SK-N-SH treated with all-trans-retinoic acid at 6 μM for 48 hours (cell line): Measurements from ENCODE around the gene SYT7.

Source experiments
- ATAC-seq: fragments of 200-7000 bp; cut with Tn5 transposase; 3 replicates; pipeline ENCODE4 v1.9.1; 2020; ENCODE audit warnings: mild to moderate bottlenecking, moderate library complexity
- CSDC2 ChIP-seq: fragments of 250-450 bp; sonication (Bioruptor Pico); IDR thresholded peaks from 2 replicates; pipeline ENCODE4 v1.5.0; 2020; ENCODE audit warnings: mild to moderate bottlenecking, moderate library complexity
- ESRRG ChIP-seq: fragments of 250-450 bp; sonication (Bioruptor Pico); IDR thresholded peaks from 2 replicates; pipeline ENCODE4 v1.6.1; 2021; ENCODE audit warnings: mild to moderate bottlenecking
- GLIS3 ChIP-seq: fragments of 250-450 bp; sonication (Bioruptor Pico); IDR thresholded peaks from 2 replicates; pipeline ENCODE4 v1.5.0; 2020; ENCODE audit warnings: mild to moderate bottlenecking, moderate library complexity
- ISL1 ChIP-seq: fragments of 250-450 bp; sonication (Bioruptor Pico); IDR thresholded peaks from 2 replicates; pipeline ENCODE4 v2.1.2; 2022; ENCODE audit warnings: mild to moderate bottlenecking, moderate library complexity
- PPARA ChIP-seq: fragments of 250-450 bp; sonication (Bioruptor Pico); IDR thresholded peaks from 2 replicates; pipeline ENCODE4 v1.5.0; 2020; ENCODE audit warnings: mild to moderate bottlenecking, borderline replicate concordance
- RARB ChIP-seq: fragments of 250-450 bp; sonication (Bioruptor Pico); IDR thresholded peaks from 2 replicates; pipeline ENCODE4 v1.8.0; 2021; ENCODE audit warnings: mild to moderate bottlenecking, moderate library complexity
- SNAI2 ChIP-seq: fragments of 250-450 bp; sonication (Bioruptor Pico); IDR thresholded peaks from 2 replicates; pipeline ENCODE4 v1.5.0; 2020; ENCODE audit warnings: mild to moderate bottlenecking, moderate library complexity
- TCF4 ChIP-seq: fragments of 250-450 bp; sonication (Bioruptor Pico); IDR thresholded peaks from 2 replicates; pipeline ENCODE4 v1.8.0; 2021; ENCODE audit warnings: mild to moderate bottlenecking, moderate library complexity, borderline replicate concordance
- ZC3H10 ChIP-seq: fragments of 250-450 bp; sonication (Bioruptor Pico); IDR thresholded peaks from 2 replicates; pipeline ENCODE4 v1.5.1; 2021; ENCODE audit warnings: mild to moderate bottlenecking, moderate library complexity
- ZFP30 ChIP-seq: fragments of 450-650 bp; formaldehyde crosslinking; IDR thresholded peaks from 2 replicates; pipeline ENCODE4 v1.5.0; 2022; ENCODE audit warnings: mild to moderate bottlenecking, moderate library complexity
- ZNF565 ChIP-seq: fragments of 450-650 bp; formaldehyde crosslinking; conservative IDR thresholded peaks from 2 replicates; pipeline ENCODE4 v1.5.0; 2020; ENCODE audit warnings: low read depth, mild to moderate bottlenecking, moderate library complexity
- ZNF70 ChIP-seq: fragments of 450-650 bp; formaldehyde crosslinking; IDR thresholded peaks from 2 replicates; pipeline ENCODE4 v1.5.0; 2020; ENCODE audit warnings: mild to moderate bottlenecking, moderate library complexity
- TF ChIP-seq, protein P1 (sequence below): fragments of 250-450 bp; sonication (Bioruptor Pico); IDR thresholded peaks from 2 replicates; pipeline ENCODE4 v1.5.1; 2020; ENCODE audit warnings: low read depth, mild to moderate bottlenecking, moderate library complexity
- TF ChIP-seq, protein P2 (sequence below): fragments of 250-450 bp; sonication (Bioruptor Pico); IDR thresholded peaks from 2 replicates; pipeline ENCODE4 v1.8.0; 2020; ENCODE audit warnings: mild to moderate bottlenecking, moderate library complexity, borderline replicate concordance
- TF ChIP-seq, protein P3 (sequence below): fragments of 250-450 bp; sonication (Bioruptor Pico); IDR thresholded peaks from 2 replicates; pipeline ENCODE4 v1.5.0; 2020; ENCODE audit warnings: mild to moderate bottlenecking, moderate library complexity
- TF ChIP-seq, protein P4 (sequence below): fragments of 250-450 bp; sonication (Bioruptor Pico); IDR thresholded peaks from 2 replicates; pipeline ENCODE4 v1.8.0; 2021; ENCODE audit warnings: low read depth, mild to moderate bottlenecking, moderate library complexity, borderline replicate concordance
- TF ChIP-seq, protein P5 (sequence below): fragments of 250-450 bp; sonication (Bioruptor Pico); IDR thresholded peaks from 2 replicates; pipeline ENCODE4 v1.5.1; 2021; ENCODE audit warnings: mild to moderate bottlenecking, moderate library complexity

SYT7 gene

DNA sequence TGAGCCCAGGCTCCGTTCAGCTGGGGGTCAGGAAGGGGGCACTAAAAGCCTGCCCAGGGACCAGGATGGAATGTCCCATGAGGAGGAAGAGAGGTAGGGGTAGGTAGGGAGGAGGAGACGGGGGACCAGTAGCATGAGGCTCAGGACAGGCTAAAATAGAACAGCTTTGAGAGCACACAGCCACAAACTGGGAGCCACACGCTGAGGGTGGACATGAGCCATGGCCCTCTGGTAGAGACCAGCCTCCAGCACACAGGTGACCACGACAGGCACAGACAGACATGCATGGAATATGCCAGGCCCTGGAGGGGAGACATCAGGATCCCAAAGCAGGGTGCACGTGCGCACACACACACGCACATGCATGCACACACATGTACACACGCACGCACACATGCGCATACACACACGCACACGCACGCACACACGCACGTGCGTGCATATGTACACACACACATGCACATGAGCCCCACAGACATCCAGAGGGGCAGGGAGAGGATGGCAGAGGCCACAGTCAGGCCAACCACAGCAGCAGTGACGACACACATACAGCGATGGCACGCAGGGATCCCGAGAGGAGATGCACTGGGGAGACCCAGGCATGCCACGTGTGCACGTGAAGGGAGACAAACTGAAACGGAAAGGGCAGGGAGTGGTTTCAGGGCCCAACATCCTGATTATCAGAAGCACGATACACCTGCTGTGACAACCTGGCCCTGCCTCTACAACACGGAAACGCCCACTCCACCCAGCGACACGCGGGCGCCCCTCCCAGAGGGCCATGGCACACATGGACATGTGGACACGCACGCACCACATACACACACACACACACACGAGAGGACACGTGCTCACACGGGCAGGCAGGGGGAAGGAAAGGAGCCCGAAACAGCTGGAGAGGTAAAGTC is 46.6 kb downstream of the SYT7 start:
- TF ChIP-seq CSDC2 (CRISPR knock-in tag) (no peak), ZNF565 (no peak), GLIS3 (no peak), RARB (CRISPR knock-in tag) (no peak), PPARA (CRISPR knock-in tag) (no peak), TCF4 (CRISPR knock-in tag) (no peak), ISL1 (CRISPR knock-in tag) (no peak)
- TF ChIP-seq, protein P1, sequence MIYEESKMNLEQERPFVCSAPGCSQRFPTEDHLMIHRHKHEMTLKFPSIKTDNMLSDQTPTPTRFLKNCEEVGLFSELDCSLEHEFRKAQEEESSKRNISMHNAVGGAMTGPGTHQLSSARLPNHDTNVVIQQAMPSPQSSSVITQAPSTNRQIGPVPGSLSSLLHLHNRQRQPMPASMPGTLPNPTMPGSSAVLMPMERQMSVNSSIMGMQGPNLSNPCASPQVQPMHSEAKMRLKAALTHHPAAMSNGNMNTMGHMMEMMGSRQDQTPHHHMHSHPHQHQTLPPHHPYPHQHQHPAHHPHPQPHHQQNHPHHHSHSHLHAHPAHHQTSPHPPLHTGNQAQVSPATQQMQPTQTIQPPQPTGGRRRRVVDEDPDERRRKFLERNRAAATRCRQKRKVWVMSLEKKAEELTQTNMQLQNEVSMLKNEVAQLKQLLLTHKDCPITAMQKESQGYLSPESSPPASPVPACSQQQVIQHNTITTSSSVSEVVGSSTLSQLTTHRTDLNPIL, result no peak
- TF ChIP-seq, protein P2, sequence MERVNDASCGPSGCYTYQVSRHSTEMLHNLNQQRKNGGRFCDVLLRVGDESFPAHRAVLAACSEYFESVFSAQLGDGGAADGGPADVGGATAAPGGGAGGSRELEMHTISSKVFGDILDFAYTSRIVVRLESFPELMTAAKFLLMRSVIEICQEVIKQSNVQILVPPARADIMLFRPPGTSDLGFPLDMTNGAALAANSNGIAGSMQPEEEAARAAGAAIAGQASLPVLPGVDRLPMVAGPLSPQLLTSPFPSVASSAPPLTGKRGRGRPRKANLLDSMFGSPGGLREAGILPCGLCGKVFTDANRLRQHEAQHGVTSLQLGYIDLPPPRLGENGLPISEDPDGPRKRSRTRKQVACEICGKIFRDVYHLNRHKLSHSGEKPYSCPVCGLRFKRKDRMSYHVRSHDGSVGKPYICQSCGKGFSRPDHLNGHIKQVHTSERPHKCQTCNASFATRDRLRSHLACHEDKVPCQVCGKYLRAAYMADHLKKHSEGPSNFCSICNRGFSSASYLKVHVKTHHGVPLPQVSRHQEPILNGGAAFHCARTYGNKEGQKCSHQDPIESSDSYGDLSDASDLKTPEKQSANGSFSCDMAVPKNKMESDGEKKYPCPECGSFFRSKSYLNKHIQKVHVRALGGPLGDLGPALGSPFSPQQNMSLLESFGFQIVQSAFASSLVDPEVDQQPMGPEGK, result no peak
- TF ChIP-seq, all 23 proteins: peak for 0
- no peak for ATAC-seq

DNA sequence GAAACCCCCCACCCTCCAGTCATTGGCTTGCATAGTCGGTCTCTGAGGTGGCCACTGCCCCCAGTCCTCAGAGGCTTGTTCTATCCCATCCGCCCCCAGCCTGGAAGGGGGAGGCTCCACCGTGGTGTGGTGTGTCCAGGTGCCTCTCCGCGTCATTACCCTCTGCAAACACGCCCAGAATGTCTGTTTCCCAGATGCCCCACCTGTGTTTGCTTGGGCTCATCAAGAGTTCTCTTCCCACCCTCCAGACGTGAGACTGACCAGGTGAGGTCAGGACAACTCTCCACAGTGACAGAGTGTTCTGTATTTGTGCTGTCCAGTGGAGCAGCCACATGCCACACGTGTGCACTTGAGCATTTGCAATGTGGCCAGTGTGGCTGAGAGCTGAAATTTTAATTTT is 47.5 kb downstream of the SYT7 start:
- no peak for ATAC-seq
- TF ChIP-seq ESRRG (no peak), ZFP30 (CRISPR knock-in tag) (no peak), CSDC2 (CRISPR knock-in tag) (no peak), ZNF70 (CRISPR knock-in tag) (no peak), ZNF565 (no peak), RARB (CRISPR knock-in tag) (no peak), ZC3H10 (CRISPR knock-in tag) (no peak), SNAI2 (CRISPR knock-in tag) (no peak)
- TF ChIP-seq, protein P1, result no peak
- TF ChIP-seq, protein P3, sequence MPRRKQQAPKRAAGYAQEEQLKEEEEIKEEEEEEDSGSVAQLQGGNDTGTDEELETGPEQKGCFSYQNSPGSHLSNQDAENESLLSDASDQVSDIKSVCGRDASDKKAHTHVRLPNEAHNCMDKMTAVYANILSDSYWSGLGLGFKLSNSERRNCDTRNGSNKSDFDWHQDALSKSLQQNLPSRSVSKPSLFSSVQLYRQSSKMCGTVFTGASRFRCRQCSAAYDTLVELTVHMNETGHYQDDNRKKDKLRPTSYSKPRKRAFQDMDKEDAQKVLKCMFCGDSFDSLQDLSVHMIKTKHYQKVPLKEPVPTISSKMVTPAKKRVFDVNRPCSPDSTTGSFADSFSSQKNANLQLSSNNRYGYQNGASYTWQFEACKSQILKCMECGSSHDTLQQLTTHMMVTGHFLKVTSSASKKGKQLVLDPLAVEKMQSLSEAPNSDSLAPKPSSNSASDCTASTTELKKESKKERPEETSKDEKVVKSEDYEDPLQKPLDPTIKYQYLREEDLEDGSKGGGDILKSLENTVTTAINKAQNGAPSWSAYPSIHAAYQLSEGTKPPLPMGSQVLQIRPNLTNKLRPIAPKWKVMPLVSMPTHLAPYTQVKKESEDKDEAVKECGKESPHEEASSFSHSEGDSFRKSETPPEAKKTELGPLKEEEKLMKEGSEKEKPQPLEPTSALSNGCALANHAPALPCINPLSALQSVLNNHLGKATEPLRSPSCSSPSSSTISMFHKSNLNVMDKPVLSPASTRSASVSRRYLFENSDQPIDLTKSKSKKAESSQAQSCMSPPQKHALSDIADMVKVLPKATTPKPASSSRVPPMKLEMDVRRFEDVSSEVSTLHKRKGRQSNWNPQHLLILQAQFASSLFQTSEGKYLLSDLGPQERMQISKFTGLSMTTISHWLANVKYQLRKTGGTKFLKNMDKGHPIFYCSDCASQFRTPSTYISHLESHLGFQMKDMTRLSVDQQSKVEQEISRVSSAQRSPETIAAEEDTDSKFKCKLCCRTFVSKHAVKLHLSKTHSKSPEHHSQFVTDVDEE (CRISPR knock-in tag), result no peak
- TF ChIP-seq, protein P4, sequence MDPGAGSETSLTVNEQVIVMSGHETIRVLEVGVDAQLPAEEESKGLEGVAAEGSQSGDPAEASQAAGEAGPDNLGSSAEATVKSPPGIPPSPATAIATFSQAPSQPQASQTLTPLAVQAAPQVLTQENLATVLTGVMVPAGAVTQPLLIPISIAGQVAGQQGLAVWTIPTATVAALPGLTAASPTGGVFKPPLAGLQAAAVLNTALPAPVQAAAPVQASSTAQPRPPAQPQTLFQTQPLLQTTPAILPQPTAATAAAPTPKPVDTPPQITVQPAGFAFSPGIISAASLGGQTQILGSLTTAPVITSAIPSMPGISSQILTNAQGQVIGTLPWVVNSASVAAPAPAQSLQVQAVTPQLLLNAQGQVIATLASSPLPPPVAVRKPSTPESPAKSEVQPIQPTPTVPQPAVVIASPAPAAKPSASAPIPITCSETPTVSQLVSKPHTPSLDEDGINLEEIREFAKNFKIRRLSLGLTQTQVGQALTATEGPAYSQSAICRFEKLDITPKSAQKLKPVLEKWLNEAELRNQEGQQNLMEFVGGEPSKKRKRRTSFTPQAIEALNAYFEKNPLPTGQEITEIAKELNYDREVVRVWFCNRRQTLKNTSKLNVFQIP (CRISPR knock-in tag), result no peak
- TF ChIP-seq, protein P2, result no peak
- TF ChIP-seq, protein P5, sequence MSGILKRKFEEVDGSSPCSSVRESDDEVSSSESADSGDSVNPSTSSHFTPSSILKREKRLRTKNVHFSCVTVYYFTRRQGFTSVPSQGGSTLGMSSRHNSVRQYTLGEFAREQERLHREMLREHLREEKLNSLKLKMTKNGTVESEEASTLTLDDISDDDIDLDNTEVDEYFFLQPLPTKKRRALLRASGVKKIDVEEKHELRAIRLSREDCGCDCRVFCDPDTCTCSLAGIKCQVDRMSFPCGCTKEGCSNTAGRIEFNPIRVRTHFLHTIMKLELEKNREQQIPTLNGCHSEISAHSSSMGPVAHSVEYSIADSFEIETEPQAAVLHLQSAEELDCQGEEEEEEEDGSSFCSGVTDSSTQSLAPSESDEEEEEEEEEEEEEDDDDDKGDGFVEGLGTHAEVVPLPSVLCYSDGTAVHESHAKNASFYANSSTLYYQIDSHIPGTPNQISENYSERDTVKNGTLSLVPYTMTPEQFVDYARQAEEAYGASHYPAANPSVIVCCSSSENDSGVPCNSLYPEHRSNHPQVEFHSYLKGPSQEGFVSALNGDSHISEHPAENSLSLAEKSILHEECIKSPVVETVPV (CRISPR knock-in tag), result no peak
